NB4 (cell line): Measurements from ENCODE around the gene TMEM63B.
A peak's percentile ranks its signal among the peaks of the same experiment; 100 is the strongest.

Source experiments
- DNase-seq: peaks from one replicate; pipeline ENCODE4 v3.0.0; 2010; ENCODE audit warnings: low read depth
- H3K4me3 ChIP-seq: one replicate; pipeline ENCODE4 v1.5.1; 2011; ENCODE audit warnings: mild to moderate bottlenecking, low read depth, low read length, moderate library complexity
- CTCF ChIP-seq: IDR thresholded peaks from one replicate; pipeline ENCODE4 v1.5.1; 2012; ENCODE audit warnings: low read depth, low read length
- MAX ChIP-seq: IDR thresholded peaks from 2 replicates; pipeline ENCODE4 v1.6.1; 2011; ENCODE audit warnings: low read depth, low read length
- MYC ChIP-seq: IDR thresholded peaks from 2 replicates; pipeline ENCODE4 v1.6.1; 2011; ENCODE audit warnings: low read depth, low read length
- POLR2A ChIP-seq: IDR thresholded peaks from 2 replicates; pipeline ENCODE4 v1.6.1; 2011; ENCODE audit warnings: mild to moderate bottlenecking; ENCODE audit not compliant: insufficient read length; ENCODE audit errors: extremely low read depth

TMEM63B gene

GRCh38 chr6:44201200-44201599, 73.8 kb downstream of the TMEM63B start:
- no peak for DNase-seq
- H3K4me3 ChIP-seq = no peak overlapping the region
- TF ChIP-seq POLR2A = no peak
- no peak for TF ChIP-seq CTCF
- TF ChIP-seq MYC = no peak
- TF ChIP-seq MAX = no peak

- TF ChIP-seq POLR2A = no peak
- no peak for TF ChIP-seq CTCF
- TF ChIP-seq MYC = no peak
- TF ChIP-seq MAX = no peak
- no peak for DNase-seq
- no peak overlapping the region for H3K4me3 ChIP-seq
Observed at GRCh38 chr6:44201638-44202303, 74.4 kb downstream of the TMEM63B start.

- no peak for TF ChIP-seq POLR2A
- no peak for TF ChIP-seq MAX
- TF ChIP-seq MYC = no peak
- no peak for TF ChIP-seq CTCF
- DNase-seq = no peak
- H3K4me3 ChIP-seq = no peak overlapping the region
Observed at GRCh38 chr6:44202332-44202971, 75.1 kb downstream of the TMEM63B start.

GRCh38 chr6:44202972-44203750, 75.8 kb downstream of the TMEM63B start:
- no peak for DNase-seq
- no peak overlapping the region for H3K4me3 ChIP-seq
- TF ChIP-seq MYC = no peak
- TF ChIP-seq MAX = no peak
- TF ChIP-seq CTCF = no peak
- TF ChIP-seq POLR2A = no peak

- TF ChIP-seq MAX (no peak), MYC (no peak), POLR2A (no peak), CTCF (no peak)
- DNase-seq = peak; percentile 66
- H3K4me3 ChIP-seq = no peak overlapping the region
Observed at GRCh38 chr6:44203955-44204354, 76.6 kb downstream of the TMEM63B start.
